ENCODE measurements around the gene RBM20. TPM values are rescaled to one million over a fixed set of nuclear protein-coding genes. Genes with fewer than 3 reads are reported as not detected.

Gene RBM20
- total RNA-seq, 4 donors from 2014 or later = 0.88 to 3.8 (median 1.9) TPM

GRCh38 chr10:110881905-110882304, 237.8 kb downstream of the RBM20 start:
- peak overlapping the region in 1 of 2 donors; percentile 59 for H3K27ac ChIP-seq
- TF ChIP-seq POLR2A (IDR thresholded peaks at IDR 0.05) = no peak
- no peak for TF ChIP-seq CTCF (IDR thresholded peaks at IDR 0.05)

DNA sequence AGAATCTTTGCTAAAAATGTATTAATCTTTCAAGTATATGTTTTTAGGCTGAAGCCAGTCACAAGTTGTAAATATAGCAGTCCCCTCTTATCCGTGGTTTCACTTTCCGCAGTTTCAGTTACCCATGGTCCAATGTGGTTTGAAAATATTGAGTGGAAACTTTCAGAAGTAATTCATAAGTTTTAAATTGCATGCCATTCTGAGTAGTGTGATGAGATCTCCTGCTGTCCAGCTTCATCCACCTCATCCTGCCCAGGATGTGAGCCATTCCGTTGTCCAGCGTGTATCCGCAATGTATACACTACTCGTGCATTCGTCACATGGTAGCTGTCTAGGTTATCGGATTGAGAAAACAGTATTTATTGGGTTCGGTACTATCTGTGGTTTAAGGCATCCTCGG, 239.8 kb downstream of the RBM20 start:
- Histone ChIP-seq H3K4me3 (no peak overlapping the region), H3K4me1 (peaks cover 4 to 6% of the 10 kb centered on the region in 2 donors), H3K36me3 (peaks cover 0 to 2% of the 10 kb centered on the region in 2 donors), H3K27me3 (no peaks in the 10 kb centered on the region), H3K27ac (peak overlapping the region in 1 of 2 donors; percentile 59), H3K9me3 (no peaks in the 10 kb centered on the region)
- TF ChIP-seq CTCF (IDR thresholded peaks at IDR 0.05) = no peak
- TF ChIP-seq POLR2A (IDR thresholded peaks at IDR 0.05) = no peak
- DNase-seq = no peak
- intact Hi-C loops (cut with DNase I; ENCODE audit: low total_unique reads) = no loop called here

More at GRCh38 chr10:110881905-110882304, 237.8 kb downstream of the RBM20 start:
- H3K36me3 ChIP-seq = peaks cover 0 to 2% of the 10 kb centered on the region in 2 donors
- H3K4me1 ChIP-seq = peaks cover 4 to 6% of the 10 kb centered on the region in 2 donors
- DNase-seq = no peak
- no peaks in the 10 kb centered on the region for H3K9me3 ChIP-seq
- no peaks in the 10 kb centered on the region for H3K27me3 ChIP-seq
- no peak overlapping the region for H3K4me3 ChIP-seq
- intact Hi-C loops (cut with DNase I; ENCODE audit: low total_unique reads) = no loop called here

- Histone ChIP-seq H3K36me3 (peaks cover 0 to 2% of the 10 kb centered on the region in 2 donors), H3K9me3 (no peaks in the 10 kb centered on the region), H3K4me1 (peaks cover 2 to 3% of the 10 kb centered on the region in 2 donors), H3K4me3 (no peak overlapping the region), H3K27ac (peak overlapping the region; percentile 7 to 50), H3K27me3 (no peaks in the 10 kb centered on the region)
- intact Hi-C loops (cut with DNase I; ENCODE audit: low total_unique reads) = no loop called here
- TF ChIP-seq CTCF (IDR thresholded peaks at IDR 0.05) (no peak), POLR2A (IDR thresholded peaks at IDR 0.05) (no peak)
- DNase-seq = no peak
Measured at GRCh38 chr10:110885932-110886674, 242.0 kb downstream of the RBM20 start.

DNA sequence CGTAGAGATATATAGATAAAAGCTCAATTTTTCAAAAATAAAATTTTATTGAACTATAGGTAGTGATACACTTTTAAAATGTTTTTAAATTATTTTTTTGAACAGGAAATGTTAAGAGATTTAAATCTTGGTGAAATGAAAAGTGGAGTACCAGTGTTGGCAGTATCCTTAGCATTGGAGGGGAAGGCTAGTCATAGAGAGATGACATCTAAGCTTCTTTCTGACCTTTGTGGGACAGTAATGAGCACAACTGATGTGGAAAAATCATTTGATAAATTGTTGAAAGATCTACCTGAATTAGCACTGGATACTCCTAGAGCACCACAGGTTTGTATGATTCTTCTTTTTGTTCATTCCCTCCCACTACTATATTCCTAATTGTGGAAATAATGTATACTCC, 243.4 kb downstream of the RBM20 start:
- Histone ChIP-seq H3K36me3 (peaks cover 0 to 2% of the 10 kb centered on the region in 2 donors), H3K9me3 (no peaks in the 10 kb centered on the region), H3K4me1 (no peaks in the 10 kb centered on the region), H3K27ac (peak overlapping the region in 1 of 2 donors; percentile 17), H3K4me3 (no peak overlapping the region), H3K27me3 (no peaks in the 10 kb centered on the region)
- intact Hi-C loops (cut with DNase I; ENCODE audit: low total_unique reads) = no loop called here
- no peak for DNase-seq
- TF ChIP-seq CTCF (IDR thresholded peaks at IDR 0.05) (no peak), POLR2A (IDR thresholded peaks at IDR 0.05) (no peak)

Small RNA genes lying within 50 kb of the gene (small RNA-seq; reads per million reads assigned to genes)
- gene RF00019 (not detected), gene RN7SKP288 (not detected), gene RNA5SP327 (not detected)

Other genes starting within 250 kb of the RBM20 start
- gene DUSP5, start 146.4 kb upstream of the RBM20 start, total RNA-seq = 100 to 1,000 TPM in 1 of 4 donors, 10 to 100 TPM in 3; 10.4 to 112 (median 17.5) TPM
- gene SMC3, start 76.6 kb upstream of the RBM20 start, total RNA-seq = 10 to 100 TPM; 12.4 to 45.3 (median 39.3) TPM
- gene PDCD4, start 227.6 kb downstream of the RBM20 start, total RNA-seq = 100 to 1,000 TPM in 3 of 4 donors, 10 to 100 TPM in 1; 17.4 to 157 (median 138) TPM

Measured in uterus (tissue), 4 donors.